Keratinocyte (primary cell): ENCODE data around the gene USP46.

Source experiments
- EZH2 ChIP-seq: IDR thresholded peaks from one replicate; pipeline ENCODE4 v1.6.1; 2012; ENCODE audit warnings: inconsistent platforms, mild to moderate bottlenecking, low read length, moderate library complexity
- TF ChIP-seq, protein P1 (sequence below), 3 experiments: IDR thresholded peaks in 1 of 3; conservative IDR thresholded peaks in 1 of 3; optimal IDR thresholded peaks in 1 of 3; 2 replicates in 2 of 3; 3 replicates in 1 of 3; pipeline versions ENCODE3 to v1.5.1; 2011; ENCODE audit warnings: low read length in 3 of 3, mild to moderate bottlenecking in 3 of 3, moderate library complexity in 2 of 3, control low read depth in 1 of 3, inconsistent platforms in 1 of 3; ENCODE audit not compliant: insufficient read depth in 2 of 3; ENCODE audit errors: extremely low read depth in 1 of 3

DNA sequence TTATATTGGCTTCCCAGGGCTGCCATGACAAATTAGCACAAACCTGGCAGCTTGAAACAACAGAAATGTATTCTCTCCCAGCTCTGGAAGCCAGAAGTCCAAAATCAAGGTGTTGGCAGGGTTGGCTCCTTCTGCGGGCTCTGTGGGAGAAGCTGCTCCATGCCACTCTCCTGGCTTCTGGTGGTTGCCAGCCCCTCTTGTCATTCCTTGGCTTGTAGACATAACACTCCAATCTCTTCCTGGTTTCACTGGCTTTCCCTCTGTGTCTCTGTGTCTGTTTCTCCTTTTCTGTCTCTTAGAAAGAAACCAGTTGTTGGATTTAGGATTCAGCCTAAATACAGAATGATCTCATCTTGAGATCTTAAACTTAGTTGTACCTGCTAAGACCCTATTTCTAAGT, 85.5 kb downstream of the USP46 start:
- TF ChIP-seq, protein P1, sequence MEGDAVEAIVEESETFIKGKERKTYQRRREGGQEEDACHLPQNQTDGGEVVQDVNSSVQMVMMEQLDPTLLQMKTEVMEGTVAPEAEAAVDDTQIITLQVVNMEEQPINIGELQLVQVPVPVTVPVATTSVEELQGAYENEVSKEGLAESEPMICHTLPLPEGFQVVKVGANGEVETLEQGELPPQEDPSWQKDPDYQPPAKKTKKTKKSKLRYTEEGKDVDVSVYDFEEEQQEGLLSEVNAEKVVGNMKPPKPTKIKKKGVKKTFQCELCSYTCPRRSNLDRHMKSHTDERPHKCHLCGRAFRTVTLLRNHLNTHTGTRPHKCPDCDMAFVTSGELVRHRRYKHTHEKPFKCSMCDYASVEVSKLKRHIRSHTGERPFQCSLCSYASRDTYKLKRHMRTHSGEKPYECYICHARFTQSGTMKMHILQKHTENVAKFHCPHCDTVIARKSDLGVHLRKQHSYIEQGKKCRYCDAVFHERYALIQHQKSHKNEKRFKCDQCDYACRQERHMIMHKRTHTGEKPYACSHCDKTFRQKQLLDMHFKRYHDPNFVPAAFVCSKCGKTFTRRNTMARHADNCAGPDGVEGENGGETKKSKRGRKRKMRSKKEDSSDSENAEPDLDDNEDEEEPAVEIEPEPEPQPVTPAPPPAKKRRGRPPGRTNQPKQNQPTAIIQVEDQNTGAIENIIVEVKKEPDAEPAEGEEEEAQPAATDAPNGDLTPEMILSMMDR (optimal IDR thresholded peaks at IDR 0.05 in 1 of 3, IDR thresholded peaks at IDR 0.05 in 1 of 3, conservative IDR thresholded peaks at IDR 0.05 in 1 of 3; ENCODE audit: extremely low read depth in 1 of 3, insufficient read depth in 2 of 3, low read length in 3 of 3), result no peak
- TF ChIP-seq EZH2, result no peak
